ENCODE data around the gene RBM17. TPM values are rescaled to one million over a fixed set of nuclear protein-coding genes. Genes with fewer than 3 reads are reported as not detected.
A peak's percentile ranks its signal among the peaks of the same experiment; 100 is the strongest.

Gene RBM17
- total and polyA plus RNA-seq, 2 of the 4 experiments (the other 2 are of a cell fraction): 24.6 to 56.7 TPM

DNA sequence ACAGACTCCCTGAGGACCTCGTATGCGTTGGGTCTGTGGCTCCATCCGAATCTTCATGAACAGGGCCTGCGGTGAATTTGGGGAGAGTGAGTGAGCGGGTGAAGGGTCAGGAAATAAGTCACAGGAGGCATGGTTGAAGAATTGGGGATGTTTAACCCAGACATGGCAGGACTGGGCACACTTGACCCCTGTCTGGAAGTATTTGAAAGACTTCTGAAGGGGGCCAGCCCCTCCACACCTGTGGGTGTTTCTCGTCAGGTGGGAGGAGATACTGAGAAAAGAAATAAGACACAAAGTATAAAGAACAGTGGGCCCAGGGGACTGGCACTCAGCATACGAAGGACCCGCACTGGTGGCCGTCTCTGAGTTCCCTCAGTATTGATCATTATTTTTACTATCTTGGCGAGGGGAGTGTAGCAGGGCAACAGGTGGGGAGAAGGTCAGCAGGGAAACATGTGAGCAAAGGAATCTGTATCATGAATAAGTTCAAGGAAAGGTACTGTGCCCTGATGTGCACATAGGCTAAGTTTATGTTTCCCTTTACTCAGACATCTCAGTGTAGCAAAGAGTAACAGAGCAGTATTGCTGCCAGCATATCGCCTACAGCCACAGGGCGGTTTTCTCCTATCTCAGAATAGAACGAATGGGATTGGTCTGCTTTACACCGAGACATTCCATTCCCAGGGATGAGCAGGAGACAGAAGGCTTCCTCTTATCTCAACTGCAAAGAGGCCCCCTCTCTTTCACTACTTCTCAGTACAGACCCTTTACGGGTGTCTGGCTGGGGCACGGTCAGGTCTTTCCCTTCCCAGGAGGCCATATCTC lies 75.6 kb downstream of the RBM17 start (continued):
- TF ChIP-seq, protein P1, sequence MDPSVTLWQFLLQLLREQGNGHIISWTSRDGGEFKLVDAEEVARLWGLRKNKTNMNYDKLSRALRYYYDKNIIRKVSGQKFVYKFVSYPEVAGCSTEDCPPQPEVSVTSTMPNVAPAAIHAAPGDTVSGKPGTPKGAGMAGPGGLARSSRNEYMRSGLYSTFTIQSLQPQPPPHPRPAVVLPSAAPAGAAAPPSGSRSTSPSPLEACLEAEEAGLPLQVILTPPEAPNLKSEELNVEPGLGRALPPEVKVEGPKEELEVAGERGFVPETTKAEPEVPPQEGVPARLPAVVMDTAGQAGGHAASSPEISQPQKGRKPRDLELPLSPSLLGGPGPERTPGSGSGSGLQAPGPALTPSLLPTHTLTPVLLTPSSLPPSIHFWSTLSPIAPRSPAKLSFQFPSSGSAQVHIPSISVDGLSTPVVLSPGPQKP (IDR thresholded peaks at IDR 0.05; ENCODE audit: borderline replicate concordance, low read depth, low read length): no peak

DNA sequence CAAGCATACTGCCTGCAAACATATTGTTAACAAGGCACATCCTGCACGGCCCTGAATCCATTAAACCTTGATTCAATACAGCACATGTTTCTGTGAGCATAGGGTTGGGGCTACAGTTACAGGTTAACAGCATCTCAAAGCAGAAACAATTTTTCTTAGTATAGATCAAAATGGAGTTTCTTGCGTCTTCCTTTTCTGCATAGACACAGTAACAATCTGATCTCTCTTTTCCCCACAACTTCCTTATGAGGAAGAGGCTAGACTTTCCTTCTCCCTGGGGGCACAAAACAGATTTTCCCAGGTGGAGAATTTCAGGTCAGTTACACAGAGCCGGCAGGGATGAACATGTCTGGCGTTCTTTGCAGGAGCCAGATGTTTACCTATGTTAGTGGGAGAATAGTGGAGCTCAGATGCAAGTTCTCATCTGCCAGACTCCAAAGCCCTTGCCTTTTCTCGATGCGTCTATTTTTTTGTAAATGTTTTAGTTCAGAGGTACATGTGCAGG lies 76.4 kb downstream of the RBM17 start:
- Histone ChIP-seq H4K5ac (ENCODE audit: low read depth, low read length) (no peak overlapping the region), H3K4me1 (ENCODE audit: control insufficient read depth, insufficient read depth, low read length) (peaks cover 15% of the 10 kb centered on the region), H3K18ac (ENCODE audit: low read depth, low read length) (no peak overlapping the region), H4K91ac (ENCODE audit: insufficient read depth, low read depth, low read length) (no peak overlapping the region), H3K4me3 (ENCODE audit: insufficient read depth, low read depth, low read length) (no peak overlapping the region), H3K23ac (ENCODE audit: low read depth, low read length) (peak overlapping the region; percentile 12), H3K9me1 (ENCODE audit: insufficient read depth, low read length) (peaks cover 13% of the 10 kb centered on the region), H3K4me2 (ENCODE audit: low read depth, low read length) (no peak overlapping the region), H3K27ac (ENCODE audit: insufficient read depth, low read length) (no peak overlapping the region), H3K79me1 (ENCODE audit: low read depth in 1 of 2, low read length in 2 of 2) (peaks cover 33 to 84% of the 10 kb centered on the region in 2 experiments), H2BK15ac (ENCODE audit: low read depth, low read length) (no peak overlapping the region), H2AK9ac (replicated peaks; ENCODE audit: low read depth, low read length, poor library complexity) (no peak overlapping the region), H4K20me1 (ENCODE audit: insufficient read depth, low read length) (peaks cover 34% of the 10 kb centered on the region), H3K9ac (ENCODE audit: low read depth, low read length) (no peak overlapping the region), H2BK120ac (ENCODE audit: low read depth, low read length) (no peak overlapping the region), H3K27me3 (ENCODE audit: control insufficient read depth, insufficient read depth, low read length) (no peaks in the 10 kb centered on the region), H3K9me3 (ENCODE audit: control insufficient read depth, insufficient read depth, low read length) (no peaks in the 10 kb centered on the region), H2BK5ac (ENCODE audit: low read depth, low read length, poor library complexity, severe bottlenecking) (no peak overlapping the region), H2AFZ (replicated peaks; ENCODE audit: low read length, poor library complexity) (no peak overlapping the region), H3K14ac (replicated peaks; ENCODE audit: low read depth, low read length) (no peak overlapping the region), H3K36me3 (ENCODE audit: control insufficient read depth, insufficient read depth, low read length) (0 out of 2 replicates have a peak, but pooled peaks cover 5% of the 10 kb centered on the region), H3K56ac (ENCODE audit: extremely low read depth, insufficient read depth, low read length) (no peak overlapping the region), H3K4ac (ENCODE audit: low read depth, low read length) (no peak overlapping the region), H2BK20ac (ENCODE audit: low read depth, low read length) (no peak overlapping the region), H2AK5ac (ENCODE audit: low read depth, low read length) (no peak overlapping the region), H4K8ac (ENCODE audit: low read depth in 2 of 2, low read length in 2 of 2) (no peak overlapping the region)
- dilution Hi-C loops (cut with HindIII; ENCODE audit: low sequenced_read_pairs, unreplicated experiment): no loop called here
- CTCF ChIA-PET: no interaction called here
- TSS peak; percentile 4 for BruUV-seq (replicated peaks)
- intact Hi-C loops (cut with micrococcal nuclease): loop anchor here (10.0 kb wide), 1 partner anchor 210 kb away; no protein-coding TSS in a partner anchor
- in situ Hi-C loops (cut with MboI; ENCODE audit: low sequenced_read_pairs): no loop called here
- no CpG with 5 or more reads among the region's 6 CpGs for WGBS, 2 experiments (ENCODE audit: extremely low coverage in 2 of 2, insufficient read length in 1 of 2)
- POLR2A ChIA-PET (ENCODE audit: unreplicated experiment): no interaction called here
- ATAC-seq (ENCODE audit: low read depth): no peak
- DNase-seq: no peak
- TF ChIP-seq SMC3 (IDR thresholded peaks at IDR 0.05; ENCODE audit: low read depth, low read length) (no peak), NFE2L2 (IDR thresholded peaks at IDR 0.05; ENCODE audit: low read depth, low read length) (no peak), RFX5 (IDR thresholded peaks at IDR 0.05; ENCODE audit: low read depth, low read length) (no peak), MAFK (IDR thresholded peaks at IDR 0.05; ENCODE audit: low read depth, low read length) (no peak), FOS (IDR thresholded peaks at IDR 0.05; ENCODE audit: low read depth, low read length) (no peak), POLR2A (IDR thresholded peaks at IDR 0.05; ENCODE audit: low read depth, low read length) (no peak), RAD21 (IDR thresholded peaks at IDR 0.05; ENCODE audit: low read length) (no peak), BHLHE40 (IDR thresholded peaks at IDR 0.05; ENCODE audit: low read depth, low read length) (no peak), MAZ (IDR thresholded peaks at IDR 0.05; ENCODE audit: borderline replicate concordance, low read depth, low read length) (no peak), CHD1 (IDR thresholded peaks at IDR 0.05; ENCODE audit: low read depth, low read length) (no peak)
- TF ChIP-seq, protein P2, sequence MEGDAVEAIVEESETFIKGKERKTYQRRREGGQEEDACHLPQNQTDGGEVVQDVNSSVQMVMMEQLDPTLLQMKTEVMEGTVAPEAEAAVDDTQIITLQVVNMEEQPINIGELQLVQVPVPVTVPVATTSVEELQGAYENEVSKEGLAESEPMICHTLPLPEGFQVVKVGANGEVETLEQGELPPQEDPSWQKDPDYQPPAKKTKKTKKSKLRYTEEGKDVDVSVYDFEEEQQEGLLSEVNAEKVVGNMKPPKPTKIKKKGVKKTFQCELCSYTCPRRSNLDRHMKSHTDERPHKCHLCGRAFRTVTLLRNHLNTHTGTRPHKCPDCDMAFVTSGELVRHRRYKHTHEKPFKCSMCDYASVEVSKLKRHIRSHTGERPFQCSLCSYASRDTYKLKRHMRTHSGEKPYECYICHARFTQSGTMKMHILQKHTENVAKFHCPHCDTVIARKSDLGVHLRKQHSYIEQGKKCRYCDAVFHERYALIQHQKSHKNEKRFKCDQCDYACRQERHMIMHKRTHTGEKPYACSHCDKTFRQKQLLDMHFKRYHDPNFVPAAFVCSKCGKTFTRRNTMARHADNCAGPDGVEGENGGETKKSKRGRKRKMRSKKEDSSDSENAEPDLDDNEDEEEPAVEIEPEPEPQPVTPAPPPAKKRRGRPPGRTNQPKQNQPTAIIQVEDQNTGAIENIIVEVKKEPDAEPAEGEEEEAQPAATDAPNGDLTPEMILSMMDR (conservative IDR thresholded peaks at IDR 0.05; ENCODE audit: low read depth, low read length): no peak
- TF ChIP-seq, protein P3, sequence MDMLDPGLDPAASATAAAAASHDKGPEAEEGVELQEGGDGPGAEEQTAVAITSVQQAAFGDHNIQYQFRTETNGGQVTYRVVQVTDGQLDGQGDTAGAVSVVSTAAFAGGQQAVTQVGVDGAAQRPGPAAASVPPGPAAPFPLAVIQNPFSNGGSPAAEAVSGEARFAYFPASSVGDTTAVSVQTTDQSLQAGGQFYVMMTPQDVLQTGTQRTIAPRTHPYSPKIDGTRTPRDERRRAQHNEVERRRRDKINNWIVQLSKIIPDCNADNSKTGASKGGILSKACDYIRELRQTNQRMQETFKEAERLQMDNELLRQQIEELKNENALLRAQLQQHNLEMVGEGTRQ (IDR thresholded peaks at IDR 0.05; ENCODE audit: low read depth, low read length): no peak

Measured in IMR-90 (cell line).